Endothelial cell of umbilical vein (primary cell): ENCODE measurements around the gene ITGA8. TPM values are rescaled to one million over a fixed set of nuclear protein-coding genes. Genes with fewer than 3 reads are reported as not detected.

ENCODE experiments used
- BruUV-seq: library from RNA; stranded (reverse); fragments of 400-500 nt; replicated peaks from 2 replicates; lab custom pipeline; 2021; lab: Mats Ljungman, UMichigan
- CTCF ChIA-PET: fragments of 300-600, 350-600 bp; sonication (Branson Sonifier 250); formaldehyde crosslinking; loops from one replicate; lab custom pipeline; 2021; ENCODE audit warnings: antibody characterized with exemption, inconsistent platforms; lab: Charles Lee
- POLR2A ChIA-PET: fragments of 300-600, 350-600 bp; sonication (Branson Sonifier 250); formaldehyde crosslinking; loops from one replicate; lab custom pipeline; 2021; ENCODE audit warnings: antibody characterized with exemption, inconsistent platforms; lab: Charles Lee
- DNase-seq: peaks from one replicate; pipeline ENCODE4 v3.0.0-alpha.2; 2011; ENCODE audit warnings: low read depth, low spot score
- FAIRE-seq: peaks from 2 replicates; lab custom pipeline; 2011; peaks lifted over from hg19 to GRCh38; lab: Jason Lieb, UNC
- H2AFZ ChIP-seq: 2 replicates; pipeline ENCODE4 v1.6.0; 2012; ENCODE audit warnings: low read depth, low read length, control low read depth, inconsistent platforms
- H3K27ac ChIP-seq: 2 replicates; pipeline ENCODE4 v1.5.1; 2011; ENCODE audit warnings: low read depth, mild to moderate bottlenecking, control low read depth, low read length, moderate library complexity; ENCODE audit not compliant: insufficient read depth
- H3K27me3 ChIP-seq, 2 experiments: 2 replicates each; pipeline versions ENCODE4 v1.6.0 to v1.6.1; 2011; ENCODE audit warnings: low read length in 2 of 2, mixed read lengths in 1 of 2; ENCODE audit not compliant: control insufficient read depth in 2 of 2, insufficient read depth in 2 of 2
- H3K36me3 ChIP-seq, 2 experiments: 2 replicates in 1 of 2; 3 replicates in 1 of 2; pipeline ENCODE4 v1.5.1; 2011; ENCODE audit warnings: low read length in 2 of 2, mild to moderate bottlenecking in 1 of 2, moderate library complexity in 1 of 2; ENCODE audit not compliant: control insufficient read depth in 2 of 2, insufficient read depth in 2 of 2; ENCODE audit errors: extremely low read depth in 1 of 2
- H3K4me1 ChIP-seq: 3 replicates; pipeline ENCODE4 v1.5.1; 2011; ENCODE audit warnings: mild to moderate bottlenecking, low read length; ENCODE audit not compliant: control insufficient read depth, insufficient read depth; ENCODE audit errors: extremely low read depth
- H3K4me2 ChIP-seq: 2 replicates; pipeline ENCODE4 v1.6.1; 2011; ENCODE audit warnings: low read length, control low read depth, mixed read lengths; ENCODE audit not compliant: insufficient read depth
- H3K4me3 ChIP-seq, 3 experiments: fragments of 200-600 bp in 1 of 3; sonication (generic), shearing (Covaris generic) in 1 of 3; replicated peaks in 1 of 3; 2 replicates each; pipeline ENCODE4 v1.5.1; 2011 to 2016; ENCODE audit warnings: control low read depth in 3 of 3, low read length in 3 of 3, mild to moderate bottlenecking in 2 of 3, inconsistent platforms in 1 of 3, low read depth in 1 of 3, moderate library complexity in 1 of 3; ENCODE audit not compliant: insufficient read depth in 1 of 3
- H3K79me2 ChIP-seq: 2 replicates; pipeline ENCODE4 v1.6.0; 2012; ENCODE audit warnings: low read length, inconsistent platforms; ENCODE audit not compliant: control insufficient read depth, insufficient read depth
- H3K9ac ChIP-seq: replicated peaks from 2 replicates; pipeline ENCODE3; 2011; ENCODE audit warnings: low read length, control low read depth; ENCODE audit not compliant: insufficient read depth; ENCODE audit errors: extremely low read depth
- H3K9me1 ChIP-seq: replicated peaks from 3 replicates; pipeline ENCODE4 v1.6.0; 2011; ENCODE audit warnings: mild to moderate bottlenecking, low read length; ENCODE audit not compliant: control insufficient read depth, insufficient read depth; ENCODE audit errors: extremely low read depth
- H3K9me3 ChIP-seq: replicated peaks from 2 replicates; pipeline ENCODE4 v1.5.1; 2012; ENCODE audit warnings: low read length, inconsistent platforms; ENCODE audit not compliant: control insufficient read depth, insufficient read depth
- H4K20me1 ChIP-seq: replicated peaks from 2 replicates; pipeline ENCODE3; 2011; ENCODE audit warnings: mild to moderate bottlenecking, low read length; ENCODE audit not compliant: control insufficient read depth, insufficient read depth; ENCODE audit errors: extremely low read depth
- CTCF ChIP-seq, 2 donors: IDR thresholded peaks; 1 replicate in 1 of 2; 2 replicates in 1 of 2; pipeline ENCODE4 v1.5.1; 2011; ENCODE audit warnings: low read length in 2 of 2, mild to moderate bottlenecking in 2 of 2, moderate library complexity in 2 of 2, control low read depth in 1 of 2, inconsistent platforms in 1 of 2, low read depth in 1 of 2; ENCODE audit not compliant: insufficient read depth in 1 of 2; ENCODE audit errors: extremely low read depth in 1 of 2
- EZH2 ChIP-seq: IDR thresholded peaks from 2 replicates; pipeline ENCODE4 v1.6.1; 2012; ENCODE audit warnings: borderline replicate concordance, low read depth, mild to moderate bottlenecking, moderate library complexity, low read length, inconsistent platforms; ENCODE audit not compliant: severe bottlenecking
- FOS ChIP-seq: IDR thresholded peaks from 2 replicates; pipeline ENCODE4 v1.6.1; 2011; ENCODE audit warnings: mild to moderate bottlenecking, low read length, moderate library complexity, borderline replicate concordance; ENCODE audit not compliant: insufficient read depth
- GATA2 ChIP-seq: IDR thresholded peaks from 2 replicates; pipeline ENCODE4 v1.7.0; 2011; ENCODE audit warnings: low read depth, mild to moderate bottlenecking, moderate library complexity, mixed read lengths, low read length; ENCODE audit not compliant: insufficient read length, insufficient read depth
- JUN ChIP-seq: IDR thresholded peaks from 2 replicates; pipeline ENCODE4 v1.6.1; 2011; ENCODE audit warnings: borderline replicate concordance, low read depth; ENCODE audit not compliant: insufficient read length, insufficient read depth
- MAX ChIP-seq: IDR thresholded peaks from 2 replicates; pipeline ENCODE4 v1.6.1; 2011; ENCODE audit not compliant: insufficient read depth, insufficient read length
- MYC ChIP-seq: IDR thresholded peaks from one replicate; pipeline ENCODE4 v1.6.1; 2011; ENCODE audit warnings: mild to moderate bottlenecking, low read depth, low read length
- POLR2A ChIP-seq: IDR thresholded peaks from 2 replicates; pipeline ENCODE4 v1.6.1; 2012; ENCODE audit warnings: low read depth, mild to moderate bottlenecking, control low read depth, low read length
- POLR2AphosphoS5 ChIP-seq: IDR thresholded peaks from 2 replicates; pipeline ENCODE4 v1.6.1; 2012; ENCODE audit warnings: low read depth, mild to moderate bottlenecking, control low read depth, low read length, moderate library complexity; ENCODE audit not compliant: insufficient read depth
- dilution Hi-C: fragments of 300-500 bp; cut with MboI; formaldehyde crosslinking; loops from one replicate; pipeline ENCODE4 v1.15.0; 2019; ENCODE audit warnings: low sequenced_read_pairs; ENCODE audit not compliant: extremely low pct_ligation_motif_present
- intact Hi-C: fragments of 100-400 bp; cut with micrococcal nuclease; formaldehyde crosslinking; loops from one replicate; pipeline ENCODE4 v1.10.0; 2022
- polyA plus RNA-seq, 4 experiments: library from polyadenylated mRNA; depleted of rRNA in 3 of 4; stranded (reverse) in 3 of 4; unstranded in 1 of 4; fragments of >200 nt; gene quantifications; 2 replicates each; pipeline versions ENCODE4 v1.2.1 to v1.2.3, GENCODE V29; 2011 to 2012; ENCODE audit warnings: missing spikeins in 1 of 4
- total RNA-seq: library from RNA; stranded (reverse); gene quantifications from 2 replicates; pipeline ENCODE4 v1.2.3, GENCODE V29; 2021

The ITGA8 gene
- total and polyA plus RNA-seq, 2 donors (not counting 3 experiments of a cell fraction or from before 2014, with no cell fraction given): 0.04 to 0.40 TPM

GRCh38 chr10:15690031-15690430, 29.7 kb downstream of the ITGA8 start:
- Histone ChIP-seq H3K4me2 (no peak overlapping the region), H3K27me3 (peaks cover 3 to 19% of the 10 kb centered on the region in 2 experiments), H3K79me2 (no peaks in the 10 kb centered on the region), H3K9me1 (no peaks in the 10 kb centered on the region), H3K9me3 (no peaks in the 10 kb centered on the region), H4K20me1 (no peaks in the 10 kb centered on the region), H3K36me3 (no peaks in the 10 kb centered on the region), H3K4me3 (no peak overlapping the region), H3K9ac (no peak overlapping the region), H3K27ac (no peak overlapping the region), H2AFZ (no peak overlapping the region), H3K4me1 (no peaks in the 10 kb centered on the region)
- intact Hi-C loops: no loop called here
- no TSS peak for BruUV-seq
- DNase-seq (no peak), FAIRE-seq (no peak)
- dilution Hi-C loops: no loop called here
- ChIA-PET CTCF (interaction anchor here (1.4 to 1.7 kb wide), 2 partner anchors 13 to 17 kb away, joined by 3 to 5 read pairs; no protein-coding TSS in a partner anchor), POLR2A (no interaction called here)
- TF ChIP-seq MYC (no peak), MAX (no peak), POLR2A (no peak), JUN (no peak), FOS (no peak), POLR2AphosphoS5 (no peak), CTCF (IDR thresholded peaks at IDR 0.05; ENCODE audit: extremely low read depth in 1 of 2, insufficient read depth in 1 of 2, low read depth in 1 of 2, low read length in 2 of 2) (no peak), GATA2 (no peak), EZH2 (no peak)
